ENCODE measurements around the gene TOM1L2. TPM values are rescaled to one million over a fixed set of nuclear protein-coding genes. Genes with fewer than 3 reads are reported as not detected.

Gene TOM1L2
- total RNA-seq, 1 experiment from 2014 or later: 35.5 TPM

DNA sequence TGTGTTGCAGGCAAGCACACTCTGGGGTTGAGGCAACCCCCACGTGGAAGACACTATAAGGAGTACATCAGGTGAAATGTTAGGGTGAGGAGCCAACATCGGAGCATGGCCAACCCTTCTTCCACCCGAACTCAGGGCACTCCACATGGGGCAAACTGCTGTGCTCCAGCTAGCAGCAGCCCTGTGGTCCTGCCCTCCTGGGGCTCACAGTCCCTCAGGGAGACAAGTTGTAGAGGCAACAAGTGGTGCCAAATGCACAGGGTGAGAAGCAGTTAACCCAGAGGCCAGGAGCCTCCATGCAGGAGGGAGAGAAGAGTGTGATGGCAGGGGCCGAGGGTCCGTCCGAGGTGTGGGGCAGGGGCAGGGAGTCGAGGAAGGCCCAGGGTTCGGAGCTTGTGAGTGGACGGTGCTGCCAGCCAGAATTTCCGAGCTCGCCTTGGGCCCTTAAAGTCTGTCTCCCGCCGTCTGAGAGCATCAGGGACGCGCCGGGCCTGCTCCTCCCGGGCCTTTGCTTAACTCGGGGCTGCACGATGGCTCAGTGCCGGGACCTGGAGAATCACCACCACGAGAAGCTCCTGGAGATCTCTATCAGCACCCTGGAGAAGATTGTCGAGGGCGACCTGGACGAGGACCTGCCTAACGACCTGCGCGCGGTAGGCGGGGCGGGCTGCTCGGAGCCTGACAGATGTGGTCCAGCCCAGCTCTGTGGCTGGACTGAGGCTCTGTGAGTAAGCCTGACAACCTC is 34.5 kb upstream of the TOM1L2 start:
- no TSS peak for BruUV-seq (replicated peaks)

DNA sequence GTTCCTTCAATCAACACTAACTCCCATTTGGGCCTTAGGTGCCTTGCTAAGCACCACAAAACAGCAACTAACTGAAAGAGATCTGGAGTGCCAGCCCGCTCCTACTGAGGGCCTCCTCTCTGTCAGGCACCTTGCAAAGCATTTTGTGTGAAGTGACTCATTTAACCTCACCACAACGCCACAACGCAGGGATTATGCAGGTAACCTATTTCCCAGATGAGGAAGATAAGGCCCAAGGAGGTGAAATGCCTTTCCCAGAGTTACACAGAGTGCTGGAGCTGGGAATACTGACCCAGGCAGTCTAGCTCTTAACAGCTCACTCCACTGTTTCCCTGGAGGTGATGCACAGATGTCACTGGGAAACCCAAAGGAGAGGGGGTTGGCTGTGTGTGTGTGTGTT is 33.3 kb upstream of the TOM1L2 start:
- ChIA-PET POLR2A (no interaction called here), CTCF (interaction anchor here (0.7 to 1.4 kb wide), 3 partner anchors 10 to 204 kb away, joined by 3 read pairs; no protein-coding TSS in a partner anchor)
- Mint-ChIP-seq H3K27me3 (ENCODE audit: insufficient read depth, unreplicated experiment) (no peaks in the 10 kb centered on the region), H3K27ac (ENCODE audit: unreplicated experiment) (no peak overlapping the region), H3K9me3 (ENCODE audit: unreplicated experiment) (no peaks in the 10 kb centered on the region), H3K4me1 (ENCODE audit: low read depth, unreplicated experiment) (no peaks in the 10 kb centered on the region), H3K4me3 (ENCODE audit: unreplicated experiment) (no peak overlapping the region), H3K36me3 (ENCODE audit: insufficient read depth, unreplicated experiment) (no peaks in the 10 kb centered on the region)
- BruUV-seq (replicated peaks): no TSS peak
- TF ChIP-seq, protein P1, sequence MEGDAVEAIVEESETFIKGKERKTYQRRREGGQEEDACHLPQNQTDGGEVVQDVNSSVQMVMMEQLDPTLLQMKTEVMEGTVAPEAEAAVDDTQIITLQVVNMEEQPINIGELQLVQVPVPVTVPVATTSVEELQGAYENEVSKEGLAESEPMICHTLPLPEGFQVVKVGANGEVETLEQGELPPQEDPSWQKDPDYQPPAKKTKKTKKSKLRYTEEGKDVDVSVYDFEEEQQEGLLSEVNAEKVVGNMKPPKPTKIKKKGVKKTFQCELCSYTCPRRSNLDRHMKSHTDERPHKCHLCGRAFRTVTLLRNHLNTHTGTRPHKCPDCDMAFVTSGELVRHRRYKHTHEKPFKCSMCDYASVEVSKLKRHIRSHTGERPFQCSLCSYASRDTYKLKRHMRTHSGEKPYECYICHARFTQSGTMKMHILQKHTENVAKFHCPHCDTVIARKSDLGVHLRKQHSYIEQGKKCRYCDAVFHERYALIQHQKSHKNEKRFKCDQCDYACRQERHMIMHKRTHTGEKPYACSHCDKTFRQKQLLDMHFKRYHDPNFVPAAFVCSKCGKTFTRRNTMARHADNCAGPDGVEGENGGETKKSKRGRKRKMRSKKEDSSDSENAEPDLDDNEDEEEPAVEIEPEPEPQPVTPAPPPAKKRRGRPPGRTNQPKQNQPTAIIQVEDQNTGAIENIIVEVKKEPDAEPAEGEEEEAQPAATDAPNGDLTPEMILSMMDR (IDR thresholded peaks at IDR 0.05; ENCODE audit: insufficient read depth in 1 of 2, low read depth in 1 of 2, low read length in 1 of 2, severe bottlenecking in 1 of 2, unreplicated experiment in 1 of 2): no peak
- no peaks in the 10 kb centered on the region for H3K4me1 ChIP-seq
- intact Hi-C loops (cut with micrococcal nuclease; ENCODE audit: unreplicated experiment): no loop called here
- H3K9me3 ChIP-seq: no peaks in the 10 kb centered on the region
- no peaks in the 10 kb centered on the region for H3K36me3 ChIP-seq (ENCODE audit: control insufficient read depth, insufficient read depth, low read length)
- H3K27me3 ChIP-seq (replicated peaks; ENCODE audit: control insufficient read depth, insufficient read depth, low read length): no peaks in the 10 kb centered on the region
- DNase-seq: no peak
- no peak overlapping the region for H3K4me3 ChIP-seq (ENCODE audit: low read depth, low read length)

More for the DNA sequence above, 34.5 kb upstream of the TOM1L2 start:
- Mint-ChIP-seq H3K9me3 (ENCODE audit: unreplicated experiment) (no peaks in the 10 kb centered on the region), H3K27ac (ENCODE audit: unreplicated experiment) (peak overlapping the region; percentile 31), H3K4me3 (ENCODE audit: unreplicated experiment) (no peak overlapping the region), H3K27me3 (ENCODE audit: insufficient read depth, unreplicated experiment) (no peaks in the 10 kb centered on the region), H3K36me3 (ENCODE audit: insufficient read depth, unreplicated experiment) (no peaks in the 10 kb centered on the region), H3K4me1 (ENCODE audit: low read depth, unreplicated experiment) (no peaks in the 10 kb centered on the region)
- intact Hi-C loops (cut with micrococcal nuclease; ENCODE audit: unreplicated experiment): no loop called here
- no peak overlapping the region for H3K4me3 ChIP-seq (ENCODE audit: low read depth, low read length)
- no peak for DNase-seq
- H3K9me3 ChIP-seq: no peaks in the 10 kb centered on the region
- H3K27me3 ChIP-seq (replicated peaks; ENCODE audit: control insufficient read depth, insufficient read depth, low read length): no peaks in the 10 kb centered on the region
- TF ChIP-seq, protein P1 (IDR thresholded peaks at IDR 0.05; ENCODE audit: insufficient read depth in 1 of 2, low read depth in 1 of 2, low read length in 1 of 2, severe bottlenecking in 1 of 2, unreplicated experiment in 1 of 2): no peak
- H3K36me3 ChIP-seq (ENCODE audit: control insufficient read depth, insufficient read depth, low read length): no peaks in the 10 kb centered on the region
- no peaks in the 10 kb centered on the region for H3K4me1 ChIP-seq
- POLR2A ChIA-PET: interaction anchor here (0.7 kb wide), 1 partner anchor 183 kb away, joined by 3 read pairs; no protein-coding TSS in a partner anchor
- CTCF ChIA-PET: interaction anchor here (0.9 kb wide), 1 partner anchor 29 kb away, joined by 3 read pairs; no protein-coding TSS in a partner anchor

DNA sequence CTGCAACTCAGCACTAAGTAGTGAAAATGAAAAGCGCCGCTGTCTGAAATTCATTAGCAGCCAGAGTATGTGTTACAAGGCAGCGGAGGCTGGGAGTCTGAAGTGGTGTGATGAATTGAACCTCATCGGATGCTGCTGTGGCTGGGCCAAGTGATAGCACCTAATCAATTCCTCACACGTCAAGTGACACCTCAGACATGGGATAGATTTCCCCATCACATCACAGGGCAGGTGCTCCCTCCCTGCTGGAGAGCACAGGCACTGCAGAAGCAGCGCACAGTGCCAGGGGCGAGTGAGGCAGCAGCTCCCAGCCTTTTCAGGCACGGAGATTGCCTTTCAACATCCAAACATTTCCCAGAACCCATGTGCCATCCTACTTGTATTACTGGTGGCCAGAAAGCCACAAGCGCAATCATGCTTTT is 32.7 kb upstream of the TOM1L2 start:
- intact Hi-C loops (cut with micrococcal nuclease; ENCODE audit: unreplicated experiment): no loop called here
- CTCF ChIA-PET: interaction anchor here (0.7 to 1.4 kb wide), 3 partner anchors 10 to 646 kb away, joined by 3 read pairs; no protein-coding TSS in a partner anchor
- Mint-ChIP-seq H3K27ac (ENCODE audit: unreplicated experiment) (no peak overlapping the region), H3K36me3 (ENCODE audit: insufficient read depth, unreplicated experiment) (no peaks in the 10 kb centered on the region), H3K4me1 (ENCODE audit: low read depth, unreplicated experiment) (no peaks in the 10 kb centered on the region), H3K9me3 (ENCODE audit: unreplicated experiment) (no peaks in the 10 kb centered on the region), H3K27me3 (ENCODE audit: insufficient read depth, unreplicated experiment) (no peaks in the 10 kb centered on the region), H3K4me3 (ENCODE audit: unreplicated experiment) (no peak overlapping the region)
- Histone ChIP-seq H3K27me3 (replicated peaks; ENCODE audit: control insufficient read depth, insufficient read depth, low read length) (no peaks in the 10 kb centered on the region), H3K36me3 (ENCODE audit: control insufficient read depth, insufficient read depth, low read length) (no peaks in the 10 kb centered on the region), H3K4me3 (ENCODE audit: low read depth, low read length) (no peak overlapping the region), H3K4me1 (no peaks in the 10 kb centered on the region), H3K9me3 (no peaks in the 10 kb centered on the region)
- TF ChIP-seq, protein P1 (IDR thresholded peaks at IDR 0.05; ENCODE audit: insufficient read depth in 1 of 2, low read depth in 1 of 2, low read length in 1 of 2, severe bottlenecking in 1 of 2, unreplicated experiment in 1 of 2): peak; percentile 17 to 38
- DNase-seq: peak in 1 of 2 experiments; percentile 43
- POLR2A ChIA-PET: no interaction called here
- BruUV-seq (replicated peaks): no TSS peak
